PFSK-1 (cell line): ENCODE data around the gene PUS1.

Experiments
- FOXP2 ChIP-seq: optimal IDR thresholded peaks from 2 replicates; pipeline ENCODE3; 2011; ENCODE audit warnings: borderline replicate concordance, control low read depth, inconsistent platforms; ENCODE audit not compliant: insufficient read depth; ENCODE audit errors: extremely low read length, extremely low read depth
- POLR2AphosphoS5 ChIP-seq: IDR thresholded peaks from 2 replicates; pipeline ENCODE4 v1.6.1; 2012; ENCODE audit warnings: low read depth, mild to moderate bottlenecking, control low read depth, low read length, moderate library complexity
- REST ChIP-seq, 2 experiments: IDR thresholded peaks; 2 replicates each; pipeline versions ENCODE4 v1.6.1 to v1.8.0; 2011 to 2012; ENCODE audit warnings: low read depth in 2 of 2, low read length in 2 of 2, control low read depth in 1 of 2, inconsistent platforms in 1 of 2, mild to moderate bottlenecking in 1 of 2, moderate library complexity in 1 of 2; ENCODE audit not compliant: insufficient read depth in 1 of 2
- SIN3A ChIP-seq: IDR thresholded peaks from 2 replicates; pipeline ENCODE4 v1.6.1; 2012; ENCODE audit warnings: mild to moderate bottlenecking, low read length, moderate library complexity, borderline replicate concordance; ENCODE audit not compliant: insufficient read depth
- TAF1 ChIP-seq: IDR thresholded peaks from 2 replicates; pipeline ENCODE4 v1.6.1; 2012; ENCODE audit warnings: low read length, control low read depth, borderline replicate concordance; ENCODE audit not compliant: insufficient read depth

The PUS1 gene

DNA sequence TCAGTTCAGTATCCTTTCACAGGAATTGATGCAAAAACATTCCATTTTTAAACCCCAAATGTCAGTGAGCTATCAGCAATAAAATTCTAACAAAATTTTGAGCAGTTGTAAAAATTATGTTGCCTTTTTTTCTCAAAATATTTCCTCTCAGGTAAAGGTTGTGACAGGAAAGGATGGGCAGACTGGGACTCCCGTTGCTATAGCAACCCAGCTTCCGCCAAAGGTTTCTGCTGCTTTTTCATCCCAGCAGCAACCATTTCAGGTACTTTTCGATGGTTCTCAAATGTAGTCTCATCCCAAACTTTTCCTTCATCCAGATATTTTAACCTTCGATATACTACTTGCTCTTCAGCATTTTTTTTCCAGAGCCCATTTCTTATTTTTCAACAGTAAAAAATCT is 34.3 kb downstream of the PUS1 start:
- no peak for TF ChIP-seq SIN3A
- no peak for TF ChIP-seq TAF1
- TF ChIP-seq FOXP2, result no peak
- no peak for TF ChIP-seq POLR2AphosphoS5
- TF ChIP-seq REST (IDR thresholded peaks at IDR 0.05; ENCODE audit: insufficient read depth in 1 of 2, low read depth in 2 of 2, low read length in 2 of 2), result no peak

GRCh38 chr12:131965073-131965472 is 36.0 kb downstream of the PUS1 start:
- TF ChIP-seq FOXP2 (no peak), TAF1 (no peak)

- TF ChIP-seq REST (IDR thresholded peaks at IDR 0.05; ENCODE audit: insufficient read depth in 1 of 2, low read depth in 2 of 2, low read length in 2 of 2) (no peak), FOXP2 (no peak), POLR2AphosphoS5 (no peak), SIN3A (no peak), TAF1 (no peak)
Observed at GRCh38 chr12:131971226-131971625, 42.1 kb downstream of the PUS1 start.

DNA sequence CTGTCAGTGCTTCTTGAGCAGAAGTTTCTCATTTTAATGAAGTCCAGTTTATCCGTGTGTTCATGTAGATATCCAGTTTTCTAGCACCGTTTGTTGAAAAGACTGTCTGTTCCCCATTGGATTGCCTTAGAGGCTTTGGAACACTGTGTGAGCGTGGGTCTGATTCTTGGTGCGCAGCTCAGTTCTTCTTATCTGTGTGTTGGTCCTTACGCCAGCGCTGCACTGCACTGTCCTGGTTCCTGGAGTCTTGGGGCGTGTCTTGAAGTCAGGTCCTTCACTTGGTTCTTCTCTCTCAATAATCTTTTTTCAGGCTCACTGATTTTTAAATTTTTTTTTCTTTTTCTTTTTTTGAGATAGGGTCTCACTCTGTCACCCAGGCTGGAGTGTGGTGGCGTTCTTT is 46.2 kb downstream of the PUS1 start:
- TF ChIP-seq POLR2AphosphoS5 (no peak), SIN3A (no peak), TAF1 (no peak), REST (IDR thresholded peaks at IDR 0.05; ENCODE audit: insufficient read depth in 1 of 2, low read depth in 2 of 2, low read length in 2 of 2) (no peak), FOXP2 (no peak)

GRCh38 chr12:131979606-131980005 is 50.5 kb downstream of the PUS1 start:
- TF ChIP-seq TAF1 (no peak), POLR2AphosphoS5 (no peak), SIN3A (no peak), FOXP2 (no peak), REST (IDR thresholded peaks at IDR 0.05; ENCODE audit: insufficient read depth in 1 of 2, low read depth in 2 of 2, low read length in 2 of 2) (no peak)
